A549 (cell line): Measurements from ENCODE around the gene MATN3.

Source experiments
- CEBPB ChIP-seq, 2 experiments: fragments of >200 bp in 1 of 2; sonication (Bioruptor Twin) in 1 of 2; formaldehyde crosslinking in 1 of 2; IDR thresholded peaks; 2 replicates each; pipeline ENCODE4 v1.6.1; 2012 to 2016
- CTCF ChIP-seq: fragments of >200 bp; sonication (Bioruptor Twin); formaldehyde crosslinking; IDR thresholded peaks from 3 replicates; pipeline ENCODE4 v1.5.1; 2016
- EHMT2 ChIP-seq: fragments of 200-600 bp; sonication (generic); IDR thresholded peaks from 2 replicates; pipeline ENCODE4 v1.6.1; 2016; ENCODE audit warnings: antibody characterized with exemption, low read depth, mild to moderate bottlenecking, moderate library complexity
- EP300 ChIP-seq, 2 experiments: fragments of >200 bp; sonication (Bioruptor Twin); formaldehyde crosslinking; IDR thresholded peaks; 2 replicates in 1 of 2; 3 replicates in 1 of 2; pipeline ENCODE4 v1.6.1; 2016 to 2017
- POLR2A ChIP-seq: IDR thresholded peaks from 2 replicates; pipeline ENCODE4 v1.6.1; 2012; ENCODE audit warnings: mild to moderate bottlenecking, low read length
- POLR2AphosphoS2 ChIP-seq: conservative IDR thresholded peaks from 2 replicates; pipeline ENCODE4 v1.6.1; 2012; ENCODE audit warnings: low read length, improper control_type of control experiment, inconsistent platforms
- SREBF2 ChIP-seq: fragments of 450-650 bp; IDR thresholded peaks from 2 replicates; pipeline ENCODE4 v1.6.1; 2014; ENCODE audit warnings: mild to moderate bottlenecking, moderate library complexity
- ZSCAN20 ChIP-seq: fragments of 250-450 bp; sonication (Bioruptor Pico); IDR thresholded peaks from 2 replicates; pipeline ENCODE4 v1.8.0; 2022; ENCODE audit warnings: mild to moderate bottlenecking, moderate library complexity

- TF ChIP-seq CTCF: no peak
- TF ChIP-seq ZSCAN20 (CRISPR knock-in tag): no peak
- no peak for TF ChIP-seq POLR2A
- TF ChIP-seq EHMT2: no peak
- TF ChIP-seq CEBPB (IDR thresholded peaks at IDR 0.05): no peak
- TF ChIP-seq POLR2AphosphoS2: no peak
- no peak for TF ChIP-seq EP300 (IDR thresholded peaks at IDR 0.05)
- TF ChIP-seq SREBF2: no peak
Measured at GRCh38 chr2:20050104-20050645, 37.7 kb upstream of the MATN3 start.
